ENCODE results near the gene UST. TPM values are rescaled to one million over a fixed set of nuclear protein-coding genes. Genes with fewer than 3 reads are reported as not detected.
A peak's percentile ranks its signal among the peaks of the same experiment; 100 is the strongest.
"Not testable (repeated sequence)": the region's sequence is repeated elsewhere in the genome, so short reads cannot be mapped to it uniquely, and the experiment has no call there.

UST gene
- total RNA-seq, 2 donors from 2014 or later, result 1.6 to 7.5 TPM

DNA sequence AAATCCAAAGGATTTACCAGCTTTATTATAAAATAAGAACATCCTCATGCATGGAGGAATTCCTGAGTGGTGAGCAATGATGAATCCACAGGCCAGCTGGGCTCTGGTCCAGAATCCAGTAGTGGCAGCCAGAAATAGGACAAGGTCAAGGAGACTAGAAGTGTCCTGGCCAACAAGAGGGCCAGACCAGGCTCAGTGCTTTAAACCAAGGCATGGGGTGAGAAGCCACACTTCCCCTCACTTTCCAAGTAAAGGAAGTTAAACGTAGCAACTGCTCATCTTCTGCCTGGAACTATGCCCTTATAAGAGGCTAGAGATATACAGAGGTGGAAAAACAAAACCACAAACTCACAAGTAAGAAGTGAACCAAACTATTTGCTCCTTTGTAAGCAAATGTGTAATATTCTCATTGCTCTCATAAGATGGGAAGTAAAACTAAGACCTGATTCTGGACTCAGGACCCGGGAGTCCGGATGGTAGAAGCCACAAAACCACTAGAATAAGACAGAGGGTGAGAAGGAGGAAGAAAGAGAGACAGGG lies 253.2 kb downstream of the UST start:
- Mint-ChIP-seq H3K9me3 (peaks cover 4% of the 10 kb centered on the region), H3K27me3 (no peaks in the 10 kb centered on the region), H3K36me3 (ENCODE audit: low read depth) (no peaks in the 10 kb centered on the region), H3K4me3 (peak overlapping the region; percentile 42), H3K27ac (no peak overlapping the region), H3K4me1 (peaks cover 11% of the 10 kb centered on the region)
- ATAC-seq (replicated peaks), result peak; percentile 81

- no peak overlapping the region for H3K27ac Mint-ChIP-seq
- H3K27me3 Mint-ChIP-seq, result no peaks in the 10 kb centered on the region
- peaks cover 11% of the 10 kb centered on the region for H3K4me1 Mint-ChIP-seq
- H3K4me3 Mint-ChIP-seq, result no peak overlapping the region
- ATAC-seq (replicated peaks), result no peak
- H3K36me3 Mint-ChIP-seq (ENCODE audit: low read depth), result no peaks in the 10 kb centered on the region
- peaks cover 4% of the 10 kb centered on the region for H3K9me3 Mint-ChIP-seq
Observed at GRCh38 chr6:149001422-149001821, 254.6 kb downstream of the UST start.

DNA sequence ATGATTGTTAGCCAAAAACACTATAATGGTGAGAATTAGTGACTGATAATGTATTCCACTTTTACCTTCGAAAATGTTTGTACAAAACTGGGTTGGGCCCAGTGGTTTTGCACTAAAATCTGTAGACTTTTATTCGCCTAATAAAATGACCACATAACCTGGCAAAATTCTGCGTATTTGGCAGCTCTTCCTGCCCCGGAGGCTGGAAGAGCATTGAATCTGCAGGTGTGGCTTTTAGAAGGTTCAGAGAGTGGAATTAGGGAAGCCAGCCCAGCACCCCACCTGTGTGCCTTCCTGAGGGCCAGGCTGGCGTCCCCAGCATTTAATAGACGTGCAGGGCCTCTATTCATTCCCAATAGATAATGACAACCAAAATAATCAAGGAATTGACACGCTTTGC lies 256.7 kb downstream of the UST start:
- peaks cover 4% of the 10 kb centered on the region for H3K9me3 Mint-ChIP-seq
- H3K4me1 Mint-ChIP-seq, result peaks cover 16% of the 10 kb centered on the region
- H3K4me3 Mint-ChIP-seq, result no peak overlapping the region
- no peaks in the 10 kb centered on the region for H3K27me3 Mint-ChIP-seq
- no peak overlapping the region for H3K27ac Mint-ChIP-seq
- no peak for ATAC-seq (replicated peaks)
- H3K36me3 Mint-ChIP-seq (ENCODE audit: low read depth), result peaks cover 6% of the 10 kb centered on the region

DNA sequence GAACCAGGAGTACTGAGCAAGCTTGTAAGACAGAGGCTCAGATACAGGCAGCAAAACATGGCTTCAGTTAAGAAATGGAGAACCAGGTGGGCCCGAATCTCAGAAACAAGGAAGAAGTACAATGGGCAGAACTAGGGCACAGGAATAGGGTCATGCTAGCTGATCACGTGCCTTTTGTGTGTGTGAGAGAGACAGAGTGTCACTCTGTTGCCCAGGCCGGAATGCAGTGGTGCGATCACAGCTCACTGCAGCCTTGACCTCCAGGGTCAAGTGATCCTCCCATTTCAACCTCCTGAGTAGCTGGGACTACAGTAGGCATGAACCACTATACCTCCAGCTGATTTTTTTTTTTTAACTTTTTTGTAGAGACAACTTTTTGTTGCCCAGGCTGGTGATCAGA lies 257.8 kb downstream of the UST start:
- no peak for ATAC-seq (replicated peaks)
- no peak overlapping the region for H3K27ac Mint-ChIP-seq
- H3K4me1 Mint-ChIP-seq, result peaks cover 13% of the 10 kb centered on the region
- no peak overlapping the region for H3K4me3 Mint-ChIP-seq
- H3K36me3 Mint-ChIP-seq (ENCODE audit: low read depth), result peaks cover 6% of the 10 kb centered on the region
- H3K27me3 Mint-ChIP-seq, result no peaks in the 10 kb centered on the region
- H3K9me3 Mint-ChIP-seq, result peaks cover 4% of the 10 kb centered on the region

GRCh38 chr6:149006236-149006635 lies 259.4 kb downstream of the UST start:
- not testable (repeated sequence) for ATAC-seq (replicated peaks); H3K27me3 Mint-ChIP-seq; H3K4me1 Mint-ChIP-seq; H3K27ac Mint-ChIP-seq; H3K9me3 Mint-ChIP-seq; H3K4me3 Mint-ChIP-seq; H3K36me3 Mint-ChIP-seq (ENCODE audit: low read depth)

- Mint-ChIP-seq H3K9me3 (no peaks in the 10 kb centered on the region), H3K4me3 (no peak overlapping the region), H3K27ac (no peak overlapping the region)
Observed at GRCh38 chr6:149006671-149007070, 259.8 kb downstream of the UST start.

GRCh38 chr6:149007846-149008245 lies 261.0 kb downstream of the UST start:
- Mint-ChIP-seq H3K27me3 (no peaks in the 10 kb centered on the region), H3K4me1 (peaks cover 5% of the 10 kb centered on the region)
- no peak for ATAC-seq (replicated peaks)

More at GRCh38 chr6:149006671-149007070, 259.8 kb downstream of the UST start:
- Mint-ChIP-seq H3K4me1 (peaks cover 5% of the 10 kb centered on the region), H3K27me3 (no peaks in the 10 kb centered on the region), H3K36me3 (ENCODE audit: low read depth) (peaks cover 6% of the 10 kb centered on the region)
- ATAC-seq (replicated peaks), result no peak

DNA sequence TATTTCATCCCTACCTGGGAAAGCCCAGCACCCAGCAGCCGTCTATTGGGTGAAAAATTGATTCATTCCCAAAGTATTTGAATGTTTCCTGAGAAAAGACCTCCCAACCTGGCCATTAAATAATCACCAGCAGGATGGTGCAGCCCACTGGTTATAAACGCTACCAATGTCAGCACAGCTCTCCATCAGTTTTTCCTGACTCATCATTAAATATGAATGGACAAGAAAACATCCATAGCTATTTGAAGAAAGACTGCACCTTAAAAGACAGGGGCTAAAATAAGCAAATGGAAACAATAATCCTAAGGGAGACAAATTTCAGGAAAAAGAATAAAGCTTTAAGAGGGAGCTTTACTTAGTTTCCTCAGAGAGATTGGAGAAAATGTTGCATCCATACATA lies 261.9 kb downstream of the UST start:
- Mint-ChIP-seq H3K4me3 (no peak overlapping the region), H3K36me3 (ENCODE audit: low read depth) (peaks cover 6% of the 10 kb centered on the region), H3K4me1 (peaks cover 5% of the 10 kb centered on the region), H3K9me3 (no peaks in the 10 kb centered on the region), H3K27ac (no peak overlapping the region), H3K27me3 (no peaks in the 10 kb centered on the region)
- no peak for ATAC-seq (replicated peaks)

More at GRCh38 chr6:149007846-149008245, 261.0 kb downstream of the UST start:
- Mint-ChIP-seq H3K27ac (no peak overlapping the region), H3K9me3 (no peaks in the 10 kb centered on the region), H3K4me3 (no peak overlapping the region), H3K36me3 (ENCODE audit: low read depth) (peaks cover 6% of the 10 kb centered on the region)

GRCh38 chr6:149012040-149012545 lies 265.3 kb downstream of the UST start:
- Mint-ChIP-seq H3K36me3 (ENCODE audit: low read depth) (no peaks in the 10 kb centered on the region), H3K27ac (no peak overlapping the region)

DNA sequence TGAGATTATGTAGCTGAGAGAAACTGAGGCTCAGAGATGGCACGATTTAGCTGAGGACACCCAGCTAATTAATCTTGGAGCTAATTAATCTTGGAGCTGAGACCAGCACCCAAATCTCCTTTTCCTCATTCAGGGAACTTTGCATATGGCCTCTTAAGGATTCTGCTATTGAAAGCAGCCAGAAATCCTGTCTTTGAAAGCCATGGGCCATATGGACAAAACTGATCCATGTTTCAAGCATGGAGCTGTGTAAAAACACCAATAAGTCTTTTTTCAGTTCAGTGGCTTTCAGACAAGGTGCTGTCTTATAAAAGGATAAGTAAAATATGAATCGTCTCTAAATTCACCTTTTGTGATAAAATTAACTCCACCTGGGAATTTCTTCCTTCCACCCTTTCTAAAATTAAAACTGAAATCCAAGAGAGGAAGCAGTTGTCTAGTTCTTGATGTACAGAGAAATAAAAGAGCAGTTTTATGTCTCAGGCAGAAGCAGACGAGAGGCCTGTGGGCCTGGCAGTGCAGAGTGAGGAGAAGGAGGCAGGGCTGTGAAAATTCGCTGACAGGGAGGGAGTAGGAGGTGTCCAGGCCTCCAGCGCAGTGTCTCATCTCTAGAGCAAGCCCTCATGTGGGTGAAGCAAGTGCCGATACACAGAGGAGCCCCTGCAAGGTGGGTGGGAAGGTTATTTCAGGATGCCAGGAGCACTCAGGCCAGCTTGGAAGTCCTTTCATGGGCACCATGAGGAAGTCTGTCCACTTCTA lies 266.9 kb downstream of the UST start:
- no peak for ATAC-seq (replicated peaks)
- H3K36me3 Mint-ChIP-seq (ENCODE audit: low read depth), result no peaks in the 10 kb centered on the region
- no peaks in the 10 kb centered on the region for H3K27me3 Mint-ChIP-seq
- H3K4me1 Mint-ChIP-seq, result peaks cover 6% of the 10 kb centered on the region
- no peaks in the 10 kb centered on the region for H3K9me3 Mint-ChIP-seq
- H3K4me3 Mint-ChIP-seq, result no peak overlapping the region
- no peak overlapping the region for H3K27ac Mint-ChIP-seq

More at GRCh38 chr6:149012040-149012545, 265.3 kb downstream of the UST start:
- no peaks in the 10 kb centered on the region for H3K9me3 Mint-ChIP-seq
- no peak overlapping the region for H3K4me3 Mint-ChIP-seq
- no peaks in the 10 kb centered on the region for H3K27me3 Mint-ChIP-seq
- no peak for ATAC-seq (replicated peaks)
- peaks cover 6% of the 10 kb centered on the region for H3K4me1 Mint-ChIP-seq

- no peak for ATAC-seq (replicated peaks)
- Mint-ChIP-seq H3K4me3 (no peak overlapping the region), H3K27me3 (no peaks in the 10 kb centered on the region), H3K4me1 (peaks cover 6% of the 10 kb centered on the region), H3K9me3 (no peaks in the 10 kb centered on the region), H3K27ac (no peak overlapping the region), H3K36me3 (ENCODE audit: low read depth) (peaks cover 11% of the 10 kb centered on the region)
Observed at GRCh38 chr6:149014631-149015534, 268.1 kb downstream of the UST start.

DNA sequence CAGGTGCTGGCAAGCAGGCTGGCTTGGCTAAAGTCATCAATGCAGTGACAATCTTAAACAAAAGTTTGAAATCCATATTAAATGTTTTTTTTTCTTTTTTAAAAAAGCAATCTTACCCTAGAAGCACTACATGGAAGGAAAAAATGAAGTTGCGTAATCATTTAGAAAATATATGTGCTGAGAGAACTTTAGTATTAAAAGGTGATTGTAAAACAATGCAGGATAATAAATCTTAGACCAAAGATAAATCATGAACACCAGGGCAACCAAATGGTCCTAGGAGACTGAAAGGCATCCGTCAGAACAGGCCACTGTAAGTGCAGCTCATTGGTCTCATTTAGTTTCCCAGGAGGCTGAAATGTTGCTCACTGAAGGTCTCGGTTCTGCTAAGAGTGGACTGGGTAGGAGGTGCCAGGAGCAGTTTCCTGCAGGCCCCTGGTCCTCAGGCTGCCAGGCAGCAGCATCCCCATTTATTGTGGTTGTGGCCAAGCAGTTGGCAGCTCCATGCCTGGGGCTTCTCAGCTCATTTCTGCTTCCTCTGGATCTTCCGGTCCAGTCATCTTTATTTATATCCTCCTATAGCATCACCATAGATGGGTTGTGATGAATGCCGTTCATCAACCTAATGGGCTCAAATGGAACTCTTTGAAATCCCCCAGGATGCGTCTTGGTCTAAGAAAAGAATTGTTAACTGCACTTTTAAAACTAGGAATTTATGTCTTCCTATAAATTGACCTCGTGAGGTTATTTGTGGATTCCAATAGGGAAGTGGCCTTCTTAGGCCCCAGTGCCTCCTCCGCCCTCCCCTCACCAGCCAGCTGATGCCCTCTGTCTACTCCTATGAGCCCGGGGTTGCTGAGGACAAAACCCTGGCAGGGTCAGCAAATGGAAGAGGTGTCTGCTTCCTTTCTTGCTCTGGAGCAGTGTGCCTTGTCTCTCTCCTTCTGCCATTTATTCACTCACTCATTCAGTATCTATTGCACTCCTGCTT lies 269.0 kb downstream of the UST start:
- Mint-ChIP-seq H3K4me3 (no peak overlapping the region), H3K27me3 (no peaks in the 10 kb centered on the region), H3K9me3 (no peaks in the 10 kb centered on the region), H3K36me3 (ENCODE audit: low read depth) (peaks cover 20% of the 10 kb centered on the region), H3K4me1 (peaks cover 8% of the 10 kb centered on the region), H3K27ac (peak overlapping the region; percentile 46)
- no peak for ATAC-seq (replicated peaks)

DNA sequence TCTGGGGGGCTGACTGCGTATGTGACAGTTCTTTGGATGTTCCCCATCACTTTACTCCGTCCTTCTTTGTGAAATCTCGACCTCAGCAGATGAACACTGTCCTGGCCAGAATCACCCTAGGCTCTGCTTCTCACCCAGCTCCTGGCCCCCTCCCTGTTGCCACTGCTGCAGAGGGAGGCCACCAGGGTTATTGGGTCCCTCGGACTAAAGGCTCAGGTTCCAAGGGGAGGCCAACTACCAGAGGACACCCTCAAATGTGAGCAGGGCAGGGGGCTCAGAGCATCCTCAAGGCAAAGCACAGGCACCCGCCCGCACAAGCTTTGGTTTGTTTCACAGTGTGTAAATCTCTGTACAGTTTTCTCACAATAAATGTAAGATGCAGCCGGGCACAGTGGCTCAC lies 269.9 kb downstream of the UST start:
- Mint-ChIP-seq H3K27ac (no peak overlapping the region), H3K27me3 (no peaks in the 10 kb centered on the region), H3K9me3 (no peaks in the 10 kb centered on the region), H3K36me3 (ENCODE audit: low read depth) (peaks cover 29% of the 10 kb centered on the region), H3K4me3 (no peak overlapping the region), H3K4me1 (peaks cover 16% of the 10 kb centered on the region)
- no peak for ATAC-seq (replicated peaks)
